ENCODE results near the gene PLS3.

PLS3 gene

DNA sequence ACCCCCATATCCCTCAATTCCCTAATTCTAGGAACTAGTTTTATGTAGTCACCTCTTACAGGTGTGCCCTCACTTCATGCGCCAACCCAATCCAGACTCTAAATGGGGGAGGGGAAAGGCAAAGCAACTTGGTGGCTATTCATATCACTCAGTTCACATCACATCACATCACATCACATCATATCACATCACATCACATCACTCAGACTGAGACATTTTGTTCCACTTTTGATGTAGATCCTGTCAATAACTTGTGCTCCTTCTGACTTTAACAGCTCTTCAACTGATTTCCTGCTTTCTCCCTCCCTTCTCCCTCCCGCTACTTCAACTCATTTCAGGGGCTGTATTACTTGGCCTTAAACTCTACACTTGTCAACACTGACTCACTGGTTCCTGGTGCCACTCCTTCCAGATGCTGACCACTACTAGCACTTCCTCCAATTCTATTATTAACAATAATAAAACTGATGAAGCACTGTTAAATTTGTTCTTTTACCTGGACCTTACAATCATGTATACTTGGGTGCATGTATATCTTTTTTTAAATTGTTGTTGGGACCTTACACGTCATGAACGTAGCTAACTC lies 29.1 kb upstream of the PLS3 start:
- Histone ChIP-seq H3K27ac (ENCODE audit: poor library complexity, severe bottlenecking) (no peak overlapping the region), H3K4me3 (ENCODE audit: severe bottlenecking) (no peak overlapping the region), H3K36me3 (ENCODE audit: low read depth) (no peaks in the 10 kb centered on the region), H3K9me3 (ENCODE audit: severe bottlenecking) (no peaks in the 10 kb centered on the region), H3K4me1 (ENCODE audit: insufficient read depth, poor library complexity, severe bottlenecking) (peaks cover 3% of the 10 kb centered on the region), H3K27me3 (ENCODE audit: insufficient read depth, poor library complexity, severe bottlenecking) (no peaks in the 10 kb centered on the region)
- DNase-seq (ENCODE audit: low spot score) (no peak), ATAC-seq (ENCODE audit: low read depth) (peak; percentile 89)
- TF ChIP-seq, protein P1, sequence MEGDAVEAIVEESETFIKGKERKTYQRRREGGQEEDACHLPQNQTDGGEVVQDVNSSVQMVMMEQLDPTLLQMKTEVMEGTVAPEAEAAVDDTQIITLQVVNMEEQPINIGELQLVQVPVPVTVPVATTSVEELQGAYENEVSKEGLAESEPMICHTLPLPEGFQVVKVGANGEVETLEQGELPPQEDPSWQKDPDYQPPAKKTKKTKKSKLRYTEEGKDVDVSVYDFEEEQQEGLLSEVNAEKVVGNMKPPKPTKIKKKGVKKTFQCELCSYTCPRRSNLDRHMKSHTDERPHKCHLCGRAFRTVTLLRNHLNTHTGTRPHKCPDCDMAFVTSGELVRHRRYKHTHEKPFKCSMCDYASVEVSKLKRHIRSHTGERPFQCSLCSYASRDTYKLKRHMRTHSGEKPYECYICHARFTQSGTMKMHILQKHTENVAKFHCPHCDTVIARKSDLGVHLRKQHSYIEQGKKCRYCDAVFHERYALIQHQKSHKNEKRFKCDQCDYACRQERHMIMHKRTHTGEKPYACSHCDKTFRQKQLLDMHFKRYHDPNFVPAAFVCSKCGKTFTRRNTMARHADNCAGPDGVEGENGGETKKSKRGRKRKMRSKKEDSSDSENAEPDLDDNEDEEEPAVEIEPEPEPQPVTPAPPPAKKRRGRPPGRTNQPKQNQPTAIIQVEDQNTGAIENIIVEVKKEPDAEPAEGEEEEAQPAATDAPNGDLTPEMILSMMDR (IDR thresholded peaks at IDR 0.05; ENCODE audit: poor library complexity, severe bottlenecking): no peak

GRCh38 chrX:115533485-115533884 lies 27.5 kb upstream of the PLS3 start:
- Histone ChIP-seq H3K36me3 (ENCODE audit: low read depth) (no peaks in the 10 kb centered on the region), H3K4me1 (ENCODE audit: insufficient read depth, poor library complexity, severe bottlenecking) (peaks cover 3% of the 10 kb centered on the region), H3K9me3 (ENCODE audit: severe bottlenecking) (no peaks in the 10 kb centered on the region), H3K27ac (ENCODE audit: poor library complexity, severe bottlenecking) (no peak overlapping the region), H3K27me3 (ENCODE audit: insufficient read depth, poor library complexity, severe bottlenecking) (no peaks in the 10 kb centered on the region), H3K4me3 (ENCODE audit: severe bottlenecking) (no peak overlapping the region)
- TF ChIP-seq, protein P1 (IDR thresholded peaks at IDR 0.05; ENCODE audit: poor library complexity, severe bottlenecking): no peak
- DNase-seq (ENCODE audit: low spot score) (no peak), ATAC-seq (ENCODE audit: low read depth) (no peak)

GRCh38 chrX:115534383-115534782 lies 26.6 kb upstream of the PLS3 start:
- ATAC-seq (ENCODE audit: low read depth): no peak
- no peak for DNase-seq (ENCODE audit: low spot score)
- TF ChIP-seq, protein P1 (IDR thresholded peaks at IDR 0.05; ENCODE audit: poor library complexity, severe bottlenecking): no peak
- Histone ChIP-seq H3K9me3 (ENCODE audit: severe bottlenecking) (no peaks in the 10 kb centered on the region), H3K36me3 (ENCODE audit: low read depth) (no peaks in the 10 kb centered on the region), H3K27me3 (ENCODE audit: insufficient read depth, poor library complexity, severe bottlenecking) (no peaks in the 10 kb centered on the region), H3K27ac (ENCODE audit: poor library complexity, severe bottlenecking) (no peak overlapping the region), H3K4me3 (ENCODE audit: severe bottlenecking) (no peak overlapping the region), H3K4me1 (ENCODE audit: insufficient read depth, poor library complexity, severe bottlenecking) (peaks cover 3% of the 10 kb centered on the region)

DNA sequence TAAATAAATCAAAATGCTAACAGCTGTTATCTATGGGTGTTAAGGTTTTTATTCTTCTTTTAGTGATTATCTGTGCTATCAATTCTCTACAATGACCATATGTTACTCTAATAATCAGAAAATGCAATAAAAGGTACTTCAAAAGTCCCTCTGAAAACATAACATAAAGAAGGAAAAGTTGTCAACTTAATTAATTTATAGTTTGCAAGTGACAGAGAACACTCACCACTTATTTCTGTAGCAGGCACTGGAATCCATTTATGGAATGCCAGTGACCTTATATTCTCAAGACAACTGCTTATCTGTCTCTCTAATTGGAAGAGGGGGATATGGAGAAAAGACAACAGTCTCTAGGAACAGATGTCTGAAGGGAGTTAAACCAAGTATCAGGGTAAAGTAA lies 25.6 kb upstream of the PLS3 start:
- H3K36me3 ChIP-seq (ENCODE audit: low read depth): no peaks in the 10 kb centered on the region

DNA sequence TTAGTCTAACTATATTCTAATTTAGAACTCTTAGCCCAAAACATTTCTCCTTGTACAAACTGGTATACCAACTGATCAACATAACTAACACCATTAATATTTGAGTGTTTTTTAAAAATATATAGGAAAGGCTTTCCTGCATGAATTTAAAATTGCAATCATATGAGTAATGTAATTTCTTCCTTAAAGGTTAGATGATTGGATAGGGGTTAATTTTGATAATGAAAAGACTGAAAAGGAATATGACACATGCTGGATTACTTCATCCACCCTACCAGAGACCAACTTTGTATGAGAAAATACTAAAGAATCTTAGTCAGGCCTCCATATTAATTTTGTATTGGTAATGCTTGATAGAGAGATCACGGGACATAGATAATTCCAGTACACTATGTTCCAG lies 25.1 kb upstream of the PLS3 start:
- Histone ChIP-seq H3K27me3 (ENCODE audit: insufficient read depth, poor library complexity, severe bottlenecking) (no peaks in the 10 kb centered on the region), H3K36me3 (ENCODE audit: low read depth) (no peaks in the 10 kb centered on the region), H3K4me1 (ENCODE audit: insufficient read depth, poor library complexity, severe bottlenecking) (peaks cover 3% of the 10 kb centered on the region), H3K9me3 (ENCODE audit: severe bottlenecking) (no peaks in the 10 kb centered on the region), H3K4me3 (ENCODE audit: severe bottlenecking) (no peak overlapping the region), H3K27ac (ENCODE audit: poor library complexity, severe bottlenecking) (no peak overlapping the region)
- TF ChIP-seq, protein P1 (IDR thresholded peaks at IDR 0.05; ENCODE audit: poor library complexity, severe bottlenecking): no peak
- DNase-seq (ENCODE audit: low spot score): no peak
- ATAC-seq (ENCODE audit: low read depth): no peak

More for the DNA sequence above, 25.6 kb upstream of the PLS3 start:
- DNase-seq (ENCODE audit: low spot score) (no peak), ATAC-seq (ENCODE audit: low read depth) (no peak)
- Histone ChIP-seq H3K27ac (ENCODE audit: poor library complexity, severe bottlenecking) (no peak overlapping the region), H3K4me1 (ENCODE audit: insufficient read depth, poor library complexity, severe bottlenecking) (peaks cover 3% of the 10 kb centered on the region), H3K9me3 (ENCODE audit: severe bottlenecking) (no peaks in the 10 kb centered on the region), H3K4me3 (ENCODE audit: severe bottlenecking) (no peak overlapping the region), H3K27me3 (ENCODE audit: insufficient read depth, poor library complexity, severe bottlenecking) (no peaks in the 10 kb centered on the region)
- TF ChIP-seq, protein P1 (IDR thresholded peaks at IDR 0.05; ENCODE audit: poor library complexity, severe bottlenecking): no peak
